ENCODE data around the gene DNAJA4. TPM values are rescaled to one million over a fixed set of nuclear protein-coding genes. Genes with fewer than 3 reads are reported as not detected.

Gene DNAJA4
- 10 to 100 TPM; 32.6 to 35.3 TPM for total RNA-seq
- polyA plus RNA-seq = 12.3 TPM

GRCh38 chr15:78264304-78265136 is at the start of gene DNAJA4:
Gene DNAJA4, plus strand, starts transcription at chr15:78264562. Its CDS starts 202 bp downstream, at chr15:78264764.
- Histone ChIP-seq H3K9me3 (ENCODE audit: low read length) (no peaks in the 10 kb centered on the region), H3K27me3 (ENCODE audit: insufficient read depth, low read length, poor library complexity, severe bottlenecking) (no peaks in the 10 kb centered on the region), H3K4me1 (ENCODE audit: insufficient read depth, low read length) (peaks cover 14% of the 10 kb centered on the region), H3K4me3 (ENCODE audit: low read length) (peak within 1 kb of the TSS; percentile 59), H3K36me3 (ENCODE audit: insufficient read depth, low read length) (no peaks in the 10 kb centered on the region), H3K27ac (ENCODE audit: low read depth, low read length) (peak within 1 kb of the TSS; percentile 46)
- peak within 1 kb of the TSS; percentile 85 to 96 (median 89) for H3K4me3 Mint-ChIP-seq
- no peaks in the 10 kb centered on the region for H3K9me3 Mint-ChIP-seq
- peaks cover 16 to 36% (median 32%) of the 10 kb centered on the region in 3 donors for H3K4me1 Mint-ChIP-seq
- H3K27me3 Mint-ChIP-seq = no peaks in the 10 kb centered on the region
- H3K36me3 Mint-ChIP-seq = peaks cover 0 to 3% (median 0%) of the 10 kb centered on the region in 3 donors
- peak; percentile 45 to 81 (median 69) for DNase-seq
- POLR2A ChIA-PET = interaction anchor here (0.6 to 2.6 kb wide), 5 partner anchors 9 to 276 kb away, joined by 3 to 25 read pairs (median 5); partner anchors contain the start of genes IREB2, PSMA4 and SKIC8
- H3K27ac Mint-ChIP-seq = peak within 1 kb of the TSS; percentile 55 to 95 (median 90)
- CTCF ChIA-PET = interaction anchor here (1.1 to 2.8 kb wide), 7 partner anchors 10 to 173 kb away, joined by 3 to 12 read pairs (median 4); partner anchors contain the start of genes IREB2 and SKIC8

- no peaks in the 10 kb centered on the region for H3K4me1 ChIP-seq (ENCODE audit: insufficient read depth, low read length)
- CTCF ChIA-PET = interaction anchor here (1.5 kb wide), 1 partner anchor 12 kb away, joined by 4 read pairs; no protein-coding TSS in a partner anchor
- POLR2A ChIA-PET = no interaction called here
- Mint-ChIP-seq H3K9me3 (no peaks in the 10 kb centered on the region), H3K36me3 (no peaks in the 10 kb centered on the region), H3K27ac (peak overlapping the region in 1 of 8 donors; percentile 81), H3K27me3 (peaks cover 11 to 15% of the 10 kb centered on the region in 2 donors), H3K4me3 (no peak overlapping the region), H3K4me1 (no peaks in the 10 kb centered on the region)
- no peak overlapping the region for H3K4me3 ChIP-seq (ENCODE audit: low read length)
- DNase-seq = no peak
- no peak overlapping the region for H3K27ac ChIP-seq (ENCODE audit: low read depth, low read length)
- no peaks in the 10 kb centered on the region for H3K36me3 ChIP-seq (ENCODE audit: insufficient read depth, low read length)
- no peaks in the 10 kb centered on the region for H3K9me3 ChIP-seq (ENCODE audit: low read length)
- H3K27me3 ChIP-seq (ENCODE audit: insufficient read depth, low read length, poor library complexity, severe bottlenecking) = no peaks in the 10 kb centered on the region
These were observed 47.9 kb upstream of the DNAJA4 start for GRCh38 chr15:78216276-78217104.

- Mint-ChIP-seq H3K36me3 (no peaks in the 10 kb centered on the region), H3K9me3 (no peaks in the 10 kb centered on the region), H3K27me3 (peaks cover 0 to 1% of the 10 kb centered on the region in 2 donors), H3K4me1 (peaks cover 13 to 21% (median 17%) of the 10 kb centered on the region in 3 donors), H3K27ac (no peak overlapping the region), H3K4me3 (no peak overlapping the region)
- Histone ChIP-seq H3K27me3 (ENCODE audit: insufficient read depth, low read length, poor library complexity, severe bottlenecking) (no peaks in the 10 kb centered on the region), H3K36me3 (ENCODE audit: insufficient read depth, low read length) (no peaks in the 10 kb centered on the region), H3K9me3 (ENCODE audit: low read length) (no peaks in the 10 kb centered on the region), H3K4me3 (ENCODE audit: low read length) (no peak overlapping the region), H3K4me1 (ENCODE audit: insufficient read depth, low read length) (peaks cover 9% of the 10 kb centered on the region), H3K27ac (ENCODE audit: low read depth, low read length) (no peak overlapping the region)
- POLR2A ChIA-PET = no interaction called here
- DNase-seq = no peak
- CTCF ChIA-PET = no interaction called here
These were observed 43.6 kb upstream of the DNAJA4 start for GRCh38 chr15:78220713-78221112.

- Mint-ChIP-seq H3K9me3 (no peaks in the 10 kb centered on the region), H3K4me3 (peak overlapping the region in 2 of 7 donors; percentile 4 to 38), H3K4me1 (peaks cover 14 to 27% (median 23%) of the 10 kb centered on the region in 3 donors), H3K27me3 (no peaks in the 10 kb centered on the region), H3K27ac (peak overlapping the region in 1 of 8 donors; percentile 78), H3K36me3 (no peaks in the 10 kb centered on the region)
- Histone ChIP-seq H3K27me3 (ENCODE audit: insufficient read depth, low read length, poor library complexity, severe bottlenecking) (no peaks in the 10 kb centered on the region), H3K36me3 (ENCODE audit: insufficient read depth, low read length) (no peaks in the 10 kb centered on the region), H3K4me1 (ENCODE audit: insufficient read depth, low read length) (peaks cover 9% of the 10 kb centered on the region), H3K4me3 (ENCODE audit: low read length) (no peak overlapping the region), H3K9me3 (ENCODE audit: low read length) (no peaks in the 10 kb centered on the region), H3K27ac (ENCODE audit: low read depth, low read length) (no peak overlapping the region)
- CTCF ChIA-PET = interaction anchor here (1.2 to 2.2 kb wide), 2 partner anchors 18 to 28 kb away, joined by 3 to 10 read pairs; no protein-coding TSS in a partner anchor
- POLR2A ChIA-PET = no interaction called here
- no peak for DNase-seq
These were observed 41.5 kb upstream of the DNAJA4 start for GRCh38 chr15:78222745-78223395.

DNA sequence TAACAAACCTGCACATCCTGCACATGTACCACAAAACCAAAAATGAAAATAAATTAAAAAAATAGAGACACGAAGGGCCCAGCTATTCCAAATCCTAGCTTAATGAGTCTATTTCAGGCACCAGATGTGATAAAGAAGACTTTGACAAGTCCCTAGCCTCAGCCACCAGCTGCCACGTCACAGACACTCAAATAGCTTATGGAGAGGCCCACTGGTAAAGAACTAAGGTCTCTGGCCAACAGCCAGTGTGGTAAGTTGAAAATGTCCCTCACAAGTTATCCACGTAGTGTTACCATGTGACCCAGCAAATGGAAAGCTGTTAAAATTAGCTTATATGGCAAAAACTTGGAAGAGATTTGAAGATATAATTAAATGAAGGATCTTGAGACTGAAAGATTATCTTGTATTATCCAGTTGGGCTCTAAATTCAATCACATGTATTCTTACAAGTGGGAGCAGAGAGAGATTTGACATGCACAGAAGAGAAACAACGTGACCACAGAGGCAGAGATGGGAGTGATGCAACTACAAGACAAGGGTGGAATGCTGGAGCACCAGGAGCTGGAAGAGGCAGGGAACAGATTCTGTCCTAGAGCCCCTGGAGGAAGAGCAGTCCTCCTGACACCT is 40.9 kb upstream of the DNAJA4 start:
- Histone ChIP-seq H3K9me3 (ENCODE audit: low read length) (no peaks in the 10 kb centered on the region), H3K36me3 (ENCODE audit: insufficient read depth, low read length) (no peaks in the 10 kb centered on the region), H3K27ac (ENCODE audit: low read depth, low read length) (no peak overlapping the region), H3K27me3 (ENCODE audit: insufficient read depth, low read length, poor library complexity, severe bottlenecking) (no peaks in the 10 kb centered on the region), H3K4me1 (ENCODE audit: insufficient read depth, low read length) (peaks cover 9% of the 10 kb centered on the region), H3K4me3 (ENCODE audit: low read length) (no peak overlapping the region)
- DNase-seq = no peak
- H3K27ac Mint-ChIP-seq = peak overlapping the region in 7 of 8 donors; percentile 2 to 78 (median 64)
- no peaks in the 10 kb centered on the region for H3K36me3 Mint-ChIP-seq
- peaks cover 14 to 27% (median 23%) of the 10 kb centered on the region in 3 donors for H3K4me1 Mint-ChIP-seq
- ChIA-PET CTCF (interaction anchor here (0.8 to 2.2 kb wide), 3 partner anchors 17 to 115 kb away, joined by 3 to 10 read pairs (median 3); no protein-coding TSS in a partner anchor), POLR2A (no interaction called here)
- no peaks in the 10 kb centered on the region for H3K27me3 Mint-ChIP-seq
- peak overlapping the region in 5 of 7 donors; percentile 0 to 38 (median 24) for H3K4me3 Mint-ChIP-seq
- no peaks in the 10 kb centered on the region for H3K9me3 Mint-ChIP-seq

- H3K27ac Mint-ChIP-seq = peak overlapping the region in 7 of 8 donors; percentile 2 to 78 (median 64)
These were observed 40.3 kb upstream of the DNAJA4 start for GRCh38 chr15:78224023-78224411.

More at GRCh38 chr15:78224023-78224411, 40.3 kb upstream of the DNAJA4 start:
- no peak for DNase-seq
- Mint-ChIP-seq H3K9me3 (no peaks in the 10 kb centered on the region), H3K4me1 (peaks cover 14 to 27% (median 23%) of the 10 kb centered on the region in 3 donors), H3K4me3 (peak overlapping the region in 5 of 7 donors; percentile 0 to 26 (median 7)), H3K36me3 (no peaks in the 10 kb centered on the region), H3K27me3 (no peaks in the 10 kb centered on the region)
- POLR2A ChIA-PET = interaction anchor here (0.6 kb wide), 1 partner anchor 120 kb away, joined by 4 read pairs; no protein-coding TSS in a partner anchor
- Histone ChIP-seq H3K36me3 (ENCODE audit: insufficient read depth, low read length) (no peaks in the 10 kb centered on the region), H3K27me3 (ENCODE audit: insufficient read depth, low read length, poor library complexity, severe bottlenecking) (no peaks in the 10 kb centered on the region), H3K27ac (ENCODE audit: low read depth, low read length) (no peak overlapping the region), H3K4me1 (ENCODE audit: insufficient read depth, low read length) (peaks cover 9% of the 10 kb centered on the region), H3K4me3 (ENCODE audit: low read length) (no peak overlapping the region), H3K9me3 (ENCODE audit: low read length) (no peaks in the 10 kb centered on the region)
- CTCF ChIA-PET = interaction anchor here (0.8 to 2.2 kb wide), 3 partner anchors 17 to 116 kb away, joined by 3 to 10 read pairs (median 3); no protein-coding TSS in a partner anchor

Measured in CD8-positive, alpha-beta memory T cell (primary cell).